Heart left ventricle (tissue), 13 donors: Measurements from ENCODE around the gene BEX1.
"Not testable (repeated sequence)": the region's sequence is repeated elsewhere in the genome, so short reads cannot be mapped to it uniquely, and the experiment has no call there.

ENCODE experiments used
- POLR2A ChIP-seq, 2 donors: fragments of 450-650 bp; IDR thresholded peaks; one replicate each; pipeline ENCODE4 v1.6.1; 2017; ENCODE audit warnings: antibody characterized with exemption in 2 of 2, mild to moderate bottlenecking in 2 of 2, moderate library complexity in 2 of 2
- TF ChIP-seq, protein P1 (sequence below), 12 donors: fragments of 200-600 bp; sonication (generic) in 4 of 12; IDR thresholded peaks; one replicate each; pipeline versions ENCODE4 v1.5.0 to v1.8.0; 2018 to 2022; ENCODE audit warnings: antibody characterized with exemption in 12 of 12, mild to moderate bottlenecking in 5 of 12
- donor health status: ischemic (EF 13 %, LVEDD 7.1; RV severe dilation, severe dysfunction).
- donor health status: DM: no; HTN: yes; CAD: no.
- donor health status: DM: no; HTN: no; CAD: no.
- donor health status: ischemic (EF 25% LVEDD 6.9; RV normal size, moderate dysfunction).
- donor health status: ischemic (EF 25% LVEDD 5.7; RV mildly dilated, moderate dysfunction).
- donor health status: ischemic (EF 35%, LVEDD 5.7; RV mildly dilated, moderate dysfunction).
- donor health status: nonischemic (EF 11% LVEDD 7.7; RV severe dilation, severe dysfunction).
- donor health status: DM: yes; HTN: yes; CAD: no.
- donor health status: PGD.
- donor health status: ischemic (EF 29% LVEDD 5.4; RV normal size, mild dysfunction).
- donor health status: nonischemic (EF 23%, LVEDD 6.1; RV moderate dilation, normal function).

DNA sequence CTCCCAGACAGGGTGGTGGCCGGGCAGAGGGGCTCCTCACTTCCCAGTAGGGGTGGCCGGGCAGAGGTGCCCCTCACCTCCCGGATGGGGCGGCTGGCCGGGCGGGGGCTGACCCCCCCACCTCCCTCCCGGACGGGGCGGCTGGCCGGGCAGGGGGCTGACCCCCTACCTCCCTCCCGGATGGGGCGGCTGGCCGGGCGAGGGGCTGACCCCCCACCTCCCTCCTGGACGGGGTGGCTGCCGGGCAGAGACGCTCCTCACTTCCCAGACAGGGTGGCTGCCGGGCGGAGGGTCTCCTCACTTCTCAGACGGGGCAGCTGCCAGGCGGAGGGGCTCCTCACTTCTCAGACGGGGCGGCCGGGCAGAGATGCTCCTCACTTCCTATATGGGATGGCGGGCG, 40.4 kb upstream of the BEX1 start:
- not testable (repeated sequence) for TF ChIP-seq POLR2A (IDR thresholded peaks at IDR 0.05)
- TF ChIP-seq, protein P1, sequence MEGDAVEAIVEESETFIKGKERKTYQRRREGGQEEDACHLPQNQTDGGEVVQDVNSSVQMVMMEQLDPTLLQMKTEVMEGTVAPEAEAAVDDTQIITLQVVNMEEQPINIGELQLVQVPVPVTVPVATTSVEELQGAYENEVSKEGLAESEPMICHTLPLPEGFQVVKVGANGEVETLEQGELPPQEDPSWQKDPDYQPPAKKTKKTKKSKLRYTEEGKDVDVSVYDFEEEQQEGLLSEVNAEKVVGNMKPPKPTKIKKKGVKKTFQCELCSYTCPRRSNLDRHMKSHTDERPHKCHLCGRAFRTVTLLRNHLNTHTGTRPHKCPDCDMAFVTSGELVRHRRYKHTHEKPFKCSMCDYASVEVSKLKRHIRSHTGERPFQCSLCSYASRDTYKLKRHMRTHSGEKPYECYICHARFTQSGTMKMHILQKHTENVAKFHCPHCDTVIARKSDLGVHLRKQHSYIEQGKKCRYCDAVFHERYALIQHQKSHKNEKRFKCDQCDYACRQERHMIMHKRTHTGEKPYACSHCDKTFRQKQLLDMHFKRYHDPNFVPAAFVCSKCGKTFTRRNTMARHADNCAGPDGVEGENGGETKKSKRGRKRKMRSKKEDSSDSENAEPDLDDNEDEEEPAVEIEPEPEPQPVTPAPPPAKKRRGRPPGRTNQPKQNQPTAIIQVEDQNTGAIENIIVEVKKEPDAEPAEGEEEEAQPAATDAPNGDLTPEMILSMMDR (IDR thresholded peaks at IDR 0.05) = not testable (repeated sequence)
